Lower leg skin (tissue), 3 donors: ENCODE measurements around the gene CCDC142.
"Not testable (repeated sequence)": the region's sequence is repeated elsewhere in the genome, so short reads cannot be mapped to it uniquely, and the experiment has no call there.

Experiments
- POLR2A ChIP-seq, 2 donors: fragments of 450-650 bp; IDR thresholded peaks; one replicate each; pipeline ENCODE4 v1.6.1; 2016 to 2017; ENCODE audit warnings: antibody characterized with exemption in 2 of 2, mild to moderate bottlenecking in 1 of 2, moderate library complexity in 1 of 2
- TF ChIP-seq, protein P1 (sequence below), 3 donors: fragments of 450-650 bp; IDR thresholded peaks; one replicate each; pipeline ENCODE4 v1.5.1; 2016; ENCODE audit warnings: antibody characterized with exemption in 3 of 3, mild to moderate bottlenecking in 3 of 3, moderate library complexity in 2 of 3

DNA sequence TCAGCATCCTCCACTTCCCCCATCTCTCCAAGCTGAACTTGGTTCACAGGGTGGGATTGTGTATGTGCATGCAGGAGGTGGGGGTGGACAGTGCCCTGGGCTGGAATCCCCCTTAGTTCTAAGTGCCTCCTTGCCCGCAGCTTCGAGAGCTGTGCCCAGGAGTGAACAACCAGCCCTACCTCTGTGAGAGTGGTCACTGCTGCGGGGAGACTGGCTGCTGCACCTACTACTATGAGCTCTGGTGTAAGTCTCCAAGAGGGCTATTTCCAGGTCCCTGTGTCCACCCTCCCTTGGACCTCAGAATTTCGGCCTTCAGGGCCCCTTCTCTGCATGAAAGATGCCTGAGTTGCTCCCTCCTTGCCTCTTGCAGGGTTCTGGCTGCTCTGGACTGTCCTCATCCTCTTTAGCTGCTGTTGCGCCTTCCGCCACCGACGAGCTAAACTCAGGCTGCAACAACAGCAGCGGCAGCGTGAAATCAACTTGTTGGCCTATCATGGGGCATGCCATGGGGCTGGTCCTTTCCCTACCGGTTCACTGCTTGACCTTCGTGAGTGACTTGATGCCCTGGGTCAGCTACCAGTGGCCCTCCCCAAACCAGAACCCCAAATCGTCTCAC is 23.2 kb downstream of the CCDC142 start:
- TF ChIP-seq, protein P1, sequence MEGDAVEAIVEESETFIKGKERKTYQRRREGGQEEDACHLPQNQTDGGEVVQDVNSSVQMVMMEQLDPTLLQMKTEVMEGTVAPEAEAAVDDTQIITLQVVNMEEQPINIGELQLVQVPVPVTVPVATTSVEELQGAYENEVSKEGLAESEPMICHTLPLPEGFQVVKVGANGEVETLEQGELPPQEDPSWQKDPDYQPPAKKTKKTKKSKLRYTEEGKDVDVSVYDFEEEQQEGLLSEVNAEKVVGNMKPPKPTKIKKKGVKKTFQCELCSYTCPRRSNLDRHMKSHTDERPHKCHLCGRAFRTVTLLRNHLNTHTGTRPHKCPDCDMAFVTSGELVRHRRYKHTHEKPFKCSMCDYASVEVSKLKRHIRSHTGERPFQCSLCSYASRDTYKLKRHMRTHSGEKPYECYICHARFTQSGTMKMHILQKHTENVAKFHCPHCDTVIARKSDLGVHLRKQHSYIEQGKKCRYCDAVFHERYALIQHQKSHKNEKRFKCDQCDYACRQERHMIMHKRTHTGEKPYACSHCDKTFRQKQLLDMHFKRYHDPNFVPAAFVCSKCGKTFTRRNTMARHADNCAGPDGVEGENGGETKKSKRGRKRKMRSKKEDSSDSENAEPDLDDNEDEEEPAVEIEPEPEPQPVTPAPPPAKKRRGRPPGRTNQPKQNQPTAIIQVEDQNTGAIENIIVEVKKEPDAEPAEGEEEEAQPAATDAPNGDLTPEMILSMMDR (IDR thresholded peaks at IDR 0.05), result not testable (repeated sequence)
- TF ChIP-seq POLR2A (IDR thresholded peaks at IDR 0.05), result not testable (repeated sequence)
